H9 (cell line): ENCODE measurements around the gene APCS. TPM values are rescaled to one million over a fixed set of nuclear protein-coding genes. Genes with fewer than 3 reads are reported as not detected.

Experiments used
- DNase-seq: peaks from one replicate; pipeline ENCODE4 v3.0.0-alpha.2; 2017
- H2AFZ ChIP-seq: one replicate; pipeline ENCODE4 v1.6.1; 2013; ENCODE audit warnings: mild to moderate bottlenecking, low read length, control low read depth, moderate library complexity
- H2AK5ac ChIP-seq: 2 replicates; pipeline ENCODE4 v1.6.1; 2013; ENCODE audit warnings: low read length, control low read depth, mixed read lengths; ENCODE audit not compliant: insufficient read length
- H2BK120ac ChIP-seq: one replicate; pipeline ENCODE4 v1.6.1; 2013; ENCODE audit warnings: low read depth, mild to moderate bottlenecking, low read length, control low read depth, inconsistent platforms; ENCODE audit not compliant: poor library complexity, severe bottlenecking
- H2BK12ac ChIP-seq: 2 replicates; pipeline ENCODE4 v1.6.1; 2013; ENCODE audit warnings: low read length, control low read depth, mixed read lengths, low read depth; ENCODE audit not compliant: insufficient read length
- H2BK15ac ChIP-seq: 2 replicates; pipeline ENCODE4 v1.6.1; 2013; ENCODE audit warnings: low read depth, low read length, control low read depth
- H2BK20ac ChIP-seq: one replicate; pipeline ENCODE4 v1.6.1; 2013; ENCODE audit warnings: low read depth, mild to moderate bottlenecking, low read length, control low read depth, inconsistent platforms; ENCODE audit not compliant: poor library complexity, severe bottlenecking
- H2BK5ac ChIP-seq: 2 replicates; pipeline ENCODE4 v1.6.1; 2013; ENCODE audit warnings: low read length, control low read depth, mixed read lengths; ENCODE audit not compliant: insufficient read length
- H3K14ac ChIP-seq: 2 replicates; pipeline ENCODE4 v1.6.1; 2013; ENCODE audit warnings: low read length, control low read depth; ENCODE audit not compliant: insufficient read depth
- H3K18ac ChIP-seq: 2 replicates; pipeline ENCODE4 v1.6.1; 2013; ENCODE audit warnings: low read depth, mild to moderate bottlenecking, mixed read lengths, low read length, control low read depth; ENCODE audit not compliant: insufficient read length
- H3K23ac ChIP-seq: 2 replicates; pipeline ENCODE4 v1.6.1; 2013; ENCODE audit warnings: low read length, control low read depth, mixed read lengths, low read depth; ENCODE audit not compliant: insufficient read length
- H3K23me2 ChIP-seq: 2 replicates; pipeline ENCODE4 v1.6.1; 2013; ENCODE audit warnings: low read depth, mild to moderate bottlenecking, mixed read lengths, low read length, control low read depth; ENCODE audit not compliant: insufficient read length, poor library complexity, severe bottlenecking
- H3K27ac ChIP-seq: 2 replicates; pipeline ENCODE4 v1.5.1; 2013; ENCODE audit warnings: low read length, control low read depth, mixed read lengths, low read depth; ENCODE audit not compliant: insufficient read length
- H3K27me3 ChIP-seq: 2 replicates; pipeline ENCODE4 v1.6.1; 2013; ENCODE audit warnings: low read length, control low read depth, inconsistent platforms; ENCODE audit not compliant: insufficient read depth
- H3K4ac ChIP-seq: 2 replicates; pipeline ENCODE4 v1.6.1; 2013; ENCODE audit warnings: low read depth, mild to moderate bottlenecking, control low read depth, inconsistent platforms, low read length, moderate library complexity
- H3K4me1 ChIP-seq: 2 replicates; pipeline ENCODE4 v1.6.1; 2013; ENCODE audit warnings: low read length, control low read depth, inconsistent platforms; ENCODE audit not compliant: insufficient read depth
- H3K4me2 ChIP-seq: 2 replicates; pipeline ENCODE4 v1.6.1; 2013; ENCODE audit warnings: low read length, control low read depth, mixed read lengths; ENCODE audit not compliant: insufficient read length, insufficient read depth
- H3K56ac ChIP-seq: 2 replicates; pipeline ENCODE4 v1.6.1; 2013; ENCODE audit warnings: low read depth, mild to moderate bottlenecking, mixed read lengths, low read length, control low read depth; ENCODE audit not compliant: insufficient read length
- H3K79me1 ChIP-seq: 2 replicates; pipeline ENCODE4 v1.6.1; 2013; ENCODE audit warnings: low read depth, mild to moderate bottlenecking, moderate library complexity, low read length, control low read depth, inconsistent platforms; ENCODE audit not compliant: insufficient read depth, poor library complexity, severe bottlenecking
- H3K79me2 ChIP-seq: 2 replicates; pipeline ENCODE4 v1.6.1; 2013; ENCODE audit warnings: low read length, control low read depth, inconsistent platforms; ENCODE audit not compliant: insufficient read depth
- H3K9ac ChIP-seq: 2 replicates; pipeline ENCODE4 v1.6.1; 2013; ENCODE audit warnings: low read length, control low read depth, mixed read lengths; ENCODE audit not compliant: insufficient read length; ENCODE audit errors: extremely low read depth
- H3K9me3 ChIP-seq: one replicate; pipeline ENCODE4 v1.6.1; 2013; ENCODE audit warnings: low read depth, low read length, inconsistent platforms; ENCODE audit not compliant: control insufficient read depth
- H3T11ph ChIP-seq: one replicate; pipeline ENCODE4 v1.6.1; 2013; ENCODE audit warnings: mild to moderate bottlenecking, low read length, control low read depth, inconsistent platforms
- H4K20me1 ChIP-seq: one replicate; pipeline ENCODE4 v1.6.1; 2013; ENCODE audit not compliant: control insufficient read depth, insufficient read length, insufficient read depth
- H4K5ac ChIP-seq: 2 replicates; pipeline ENCODE4 v1.6.1; 2013; ENCODE audit warnings: low read depth, mild to moderate bottlenecking, mixed read lengths, low read length, control low read depth; ENCODE audit not compliant: insufficient read length
- H4K8ac ChIP-seq: replicated peaks from 2 replicates; pipeline ENCODE4 v1.6.1; 2013; ENCODE audit warnings: low read length, control low read depth, mixed read lengths, low read depth; ENCODE audit not compliant: insufficient read length
- H4K91ac ChIP-seq: 2 replicates; pipeline ENCODE4 v1.6.1; 2013; ENCODE audit warnings: low read depth, mild to moderate bottlenecking, moderate library complexity, mixed read lengths, low read length, control low read depth; ENCODE audit not compliant: insufficient read length
- H3K27ac Mint-ChIP-seq, 3 experiments: 2 replicates in 2 of 3; 3 replicates in 1 of 3; pipeline ENCODE4 v1.8.0; 2020 to 2021; ENCODE audit warnings: mixed read lengths in 3 of 3, mild to moderate bottlenecking in 1 of 3, moderate library complexity in 1 of 3
- H3K27me3 Mint-ChIP-seq: 2 replicates; pipeline ENCODE4 v1.8.0; 2021; ENCODE audit warnings: low read depth, mild to moderate bottlenecking, moderate library complexity, mixed read lengths
- H3K36me3 Mint-ChIP-seq, 3 experiments: 2 replicates in 2 of 3; 3 replicates in 1 of 3; pipeline ENCODE4 v1.8.0; 2020 to 2021; ENCODE audit warnings: low read depth in 3 of 3, mixed read lengths in 3 of 3; ENCODE audit not compliant: insufficient read depth in 1 of 3
- H3K4me1 Mint-ChIP-seq, 2 experiments: 2 replicates each; pipeline ENCODE4 v1.8.0; 2020; ENCODE audit warnings: mixed read lengths in 2 of 2
- H3K4me3 Mint-ChIP-seq, 2 experiments: 2 replicates in 1 of 2; 3 replicates in 1 of 2; pipeline ENCODE4 v1.8.0; 2020 to 2021; ENCODE audit warnings: mild to moderate bottlenecking in 2 of 2, mixed read lengths in 2 of 2, moderate library complexity in 1 of 2
- H3K9me3 Mint-ChIP-seq, 2 experiments: 2 replicates in 1 of 2; 3 replicates in 1 of 2; pipeline ENCODE4 v1.8.0; 2020; ENCODE audit warnings: mild to moderate bottlenecking in 2 of 2, mixed read lengths in 2 of 2, moderate library complexity in 1 of 2
- WGBS: extraction: QIAGEN DNeasy Blood & Tissue Kit; methylation state at CpG from one replicate; pipeline ENCODE4 v1.1.7; 2013; ENCODE audit warnings: missing lambda C conversion rate, low lambda C conversion rate, mixed read lengths; ENCODE audit not compliant: insufficient read length; ENCODE audit errors: extremely low coverage; 5-methylcytosine and 5-hydroxymethylcytosine counted together
- total RNA-seq: library from RNA; stranded (reverse); gene quantifications from 2 replicates; pipeline ENCODE4 v1.2.1, GENCODE V29; 2021
- TF ChIP-seq, protein P1 (sequence below): fragments of 200-600 bp; sonication (generic); conservative IDR thresholded peaks from 3 replicates; pipeline ENCODE4 v1.8.0; 2021; ENCODE audit warnings: antibody characterized with exemption, mild to moderate bottlenecking

Gene APCS
- total RNA-seq, 1 experiment from 2014 or later = not detected

- Histone ChIP-seq H3K4me2 (no peak overlapping the region), H3K4me1 (no peaks in the 10 kb centered on the region), H3K9ac (no peak overlapping the region), H3K27me3 (no peaks in the 10 kb centered on the region), H3K4ac (no peak overlapping the region), H3K79me2 (no peaks in the 10 kb centered on the region), H3K27ac (no peak overlapping the region), H2BK20ac (no peak overlapping the region), H2BK5ac (no peak overlapping the region), H2AK5ac (no peak overlapping the region), H3K18ac (no peak overlapping the region), H3K9me3 (no peaks in the 10 kb centered on the region), H4K5ac (no peak overlapping the region), H3K23me2 (no peaks in the 10 kb centered on the region), H4K20me1 (no peaks in the 10 kb centered on the region), H3K14ac (no peak overlapping the region), H3K56ac (no peak overlapping the region), H3T11ph (no peak overlapping the region), H4K91ac (no peak overlapping the region), H2BK15ac (no peak overlapping the region), H2BK120ac (no peak overlapping the region), H2BK12ac (no peak overlapping the region), H3K23ac (no peak overlapping the region), H3K79me1 (no peaks in the 10 kb centered on the region), H4K8ac (no peak overlapping the region), H2AFZ (no peak overlapping the region)
- H3K27ac Mint-ChIP-seq = no peak overlapping the region
- H3K4me1 Mint-ChIP-seq = no peaks in the 10 kb centered on the region
- no peak overlapping the region for H3K4me3 Mint-ChIP-seq
- TF ChIP-seq, protein P1, sequence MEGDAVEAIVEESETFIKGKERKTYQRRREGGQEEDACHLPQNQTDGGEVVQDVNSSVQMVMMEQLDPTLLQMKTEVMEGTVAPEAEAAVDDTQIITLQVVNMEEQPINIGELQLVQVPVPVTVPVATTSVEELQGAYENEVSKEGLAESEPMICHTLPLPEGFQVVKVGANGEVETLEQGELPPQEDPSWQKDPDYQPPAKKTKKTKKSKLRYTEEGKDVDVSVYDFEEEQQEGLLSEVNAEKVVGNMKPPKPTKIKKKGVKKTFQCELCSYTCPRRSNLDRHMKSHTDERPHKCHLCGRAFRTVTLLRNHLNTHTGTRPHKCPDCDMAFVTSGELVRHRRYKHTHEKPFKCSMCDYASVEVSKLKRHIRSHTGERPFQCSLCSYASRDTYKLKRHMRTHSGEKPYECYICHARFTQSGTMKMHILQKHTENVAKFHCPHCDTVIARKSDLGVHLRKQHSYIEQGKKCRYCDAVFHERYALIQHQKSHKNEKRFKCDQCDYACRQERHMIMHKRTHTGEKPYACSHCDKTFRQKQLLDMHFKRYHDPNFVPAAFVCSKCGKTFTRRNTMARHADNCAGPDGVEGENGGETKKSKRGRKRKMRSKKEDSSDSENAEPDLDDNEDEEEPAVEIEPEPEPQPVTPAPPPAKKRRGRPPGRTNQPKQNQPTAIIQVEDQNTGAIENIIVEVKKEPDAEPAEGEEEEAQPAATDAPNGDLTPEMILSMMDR = no peak
- no peak for DNase-seq
- peaks cover 0 to 72% of the 10 kb centered on the region in 2 experiments; a peak in 2 of 5 replicates for H3K9me3 Mint-ChIP-seq
- no CpG with 5 or more reads among the region's 4 CpGs for WGBS
- peaks cover 3% of the 10 kb centered on the region for H3K27me3 Mint-ChIP-seq
- H3K36me3 Mint-ChIP-seq = peaks cover 0 to 15% (median 0%) of the 10 kb centered on the region in 3 experiments; a peak in 2 of 7 replicates
These were observed 4.4 kb downstream of the APCS start for GRCh38 chr1:159591981-159592380.
